Lower leg skin (tissue), 4 donors: ENCODE measurements around the gene RGMB. TPM values are rescaled to one million over a fixed set of nuclear protein-coding genes. Genes with fewer than 3 reads are reported as not detected.

Source experiments
- DNase-seq, 2 donors: peaks; one replicate each; pipeline ENCODE4 v3.0.0-alpha.2; 2019; ENCODE audit warnings: low spot score in 2 of 2
- H3K4me3 ChIP-seq: fragments of 200-600 bp; sonication (generic); 2 replicates; pipeline ENCODE4 v1.5.1; 2017; ENCODE audit warnings: mild to moderate bottlenecking, low read depth; ENCODE audit not compliant: poor library complexity, severe bottlenecking
- POLR2A ChIP-seq, 2 donors: fragments of 450-650 bp; IDR thresholded peaks; one replicate each; pipeline ENCODE4 v1.6.1; 2016 to 2017; ENCODE audit warnings: antibody characterized with exemption in 2 of 2, mild to moderate bottlenecking in 1 of 2, moderate library complexity in 1 of 2
- WGBS, 2 donors: methylation state at CpG; one replicate each; pipeline ENCODE4 v1.1.5; 2018; 5-methylcytosine and 5-hydroxymethylcytosine counted together
- intact Hi-C: fragments of 100-400 bp; cut with DNase I; formaldehyde crosslinking; loops from one replicate; pipeline ENCODE4 v1.15.0; 2023; ENCODE audit warnings: low total_unique reads
- total RNA-seq, 4 donors: library from RNA; depleted of rRNA; stranded (reverse); fragments of >200 nt; gene quantifications; one replicate each; pipeline ENCODE4 v1.1.0, GENCODE V29; 2016
- TF ChIP-seq, protein P1 (sequence below), 3 donors: fragments of 450-650 bp; IDR thresholded peaks; one replicate each; pipeline ENCODE4 v1.5.1; 2016; ENCODE audit warnings: antibody characterized with exemption in 3 of 3, mild to moderate bottlenecking in 3 of 3, moderate library complexity in 2 of 3

The RGMB gene
- total RNA-seq, 4 donors from 2014 or later, result 58.5 to 75.3 (median 69.6) TPM

- TF ChIP-seq POLR2A (IDR thresholded peaks at IDR 0.05), result no peak
- TF ChIP-seq, protein P1, sequence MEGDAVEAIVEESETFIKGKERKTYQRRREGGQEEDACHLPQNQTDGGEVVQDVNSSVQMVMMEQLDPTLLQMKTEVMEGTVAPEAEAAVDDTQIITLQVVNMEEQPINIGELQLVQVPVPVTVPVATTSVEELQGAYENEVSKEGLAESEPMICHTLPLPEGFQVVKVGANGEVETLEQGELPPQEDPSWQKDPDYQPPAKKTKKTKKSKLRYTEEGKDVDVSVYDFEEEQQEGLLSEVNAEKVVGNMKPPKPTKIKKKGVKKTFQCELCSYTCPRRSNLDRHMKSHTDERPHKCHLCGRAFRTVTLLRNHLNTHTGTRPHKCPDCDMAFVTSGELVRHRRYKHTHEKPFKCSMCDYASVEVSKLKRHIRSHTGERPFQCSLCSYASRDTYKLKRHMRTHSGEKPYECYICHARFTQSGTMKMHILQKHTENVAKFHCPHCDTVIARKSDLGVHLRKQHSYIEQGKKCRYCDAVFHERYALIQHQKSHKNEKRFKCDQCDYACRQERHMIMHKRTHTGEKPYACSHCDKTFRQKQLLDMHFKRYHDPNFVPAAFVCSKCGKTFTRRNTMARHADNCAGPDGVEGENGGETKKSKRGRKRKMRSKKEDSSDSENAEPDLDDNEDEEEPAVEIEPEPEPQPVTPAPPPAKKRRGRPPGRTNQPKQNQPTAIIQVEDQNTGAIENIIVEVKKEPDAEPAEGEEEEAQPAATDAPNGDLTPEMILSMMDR (IDR thresholded peaks at IDR 0.05), result no peak
- WGBS, 2 donors, result 76 to 83% methylated on average over 4 of the region's 4 CpGs
- no peak for DNase-seq
- intact Hi-C loops, result no loop called here
- no peak overlapping the region for H3K4me3 ChIP-seq
Observed at GRCh38 chr5:98753507-98753906, 20.0 kb upstream of the RGMB start.

- no peak overlapping the region for H3K4me3 ChIP-seq
- DNase-seq, result no peak
- 31 to 46% methylated on average over 3 of the region's 3 CpGs for WGBS, 2 donors
- intact Hi-C loops, result no loop called here
- TF ChIP-seq, protein P1 (IDR thresholded peaks at IDR 0.05), result no peak
- no peak for TF ChIP-seq POLR2A (IDR thresholded peaks at IDR 0.05)
Observed at GRCh38 chr5:98755406-98755805, 18.1 kb upstream of the RGMB start.

DNA sequence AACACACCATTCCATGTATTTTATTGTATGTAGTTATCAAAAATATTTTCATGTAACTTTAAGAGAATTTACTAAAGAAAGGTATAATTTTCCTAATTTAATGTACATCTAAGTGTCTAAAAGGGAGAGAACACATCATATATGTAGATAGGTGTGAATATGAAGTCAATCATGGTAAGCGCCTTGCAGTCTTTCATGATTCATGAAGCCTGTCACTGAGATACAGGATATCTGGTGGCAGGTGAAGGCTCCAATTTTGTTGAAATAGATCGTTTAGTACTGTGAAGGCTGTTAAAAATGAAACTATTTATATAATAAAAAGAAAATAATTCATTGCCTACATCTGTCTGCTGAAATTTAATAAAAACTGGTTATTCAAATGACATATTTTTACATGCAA lies 15.5 kb upstream of the RGMB start:
- 81 to 90% methylated on average over 2 of the region's 2 CpGs for WGBS, 2 donors
- TF ChIP-seq POLR2A (IDR thresholded peaks at IDR 0.05), result no peak
- intact Hi-C loops, result no loop called here
- DNase-seq, result no peak
- H3K4me3 ChIP-seq, result no peak overlapping the region

- TF ChIP-seq POLR2A (IDR thresholded peaks at IDR 0.05), result no peak
- TF ChIP-seq, protein P1 (IDR thresholded peaks at IDR 0.05), result no peak
- intact Hi-C loops, result no loop called here
- WGBS, 2 donors, result 93 to 94% methylated on average over 6 of the region's 6 CpGs
- H3K4me3 ChIP-seq, result no peak overlapping the region
- DNase-seq, result no peak
Observed at GRCh38 chr5:98763001-98763630, 10.3 kb upstream of the RGMB start.

GRCh38 chr5:98765815-98766214 lies 7.6 kb upstream of the RGMB start:
- TF ChIP-seq, protein P1 (IDR thresholded peaks at IDR 0.05), result no peak
- no peak for TF ChIP-seq POLR2A (IDR thresholded peaks at IDR 0.05)
- DNase-seq, result no peak
- no peak overlapping the region for H3K4me3 ChIP-seq
- WGBS, 2 donors, result 94 to 95% methylated on average over 4 of the region's 4 CpGs
- intact Hi-C loops, result no loop called here

DNA sequence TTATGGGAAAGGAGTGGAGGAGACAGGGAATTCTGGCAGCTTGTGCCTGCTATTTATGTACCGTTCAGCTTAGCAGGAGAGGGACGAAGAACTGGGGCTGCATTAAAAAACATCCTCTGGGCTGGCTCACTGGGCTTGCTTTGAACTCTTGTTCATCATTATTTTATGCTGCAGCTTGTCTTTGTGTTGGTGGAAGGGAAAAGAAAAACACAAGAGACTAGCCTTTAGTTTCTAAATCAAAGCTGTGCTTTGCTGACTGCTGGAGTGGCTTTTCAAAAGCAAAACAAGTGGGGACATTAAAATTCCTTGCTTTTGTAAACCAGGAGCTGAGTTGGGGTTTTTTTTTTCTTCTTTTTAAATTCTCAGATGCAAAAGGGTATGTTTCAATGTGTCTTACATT lies 5.9 kb upstream of the RGMB start:
- WGBS, 2 donors, result 64 to 72% methylated on average over 2 of the region's 2 CpGs
- no peak overlapping the region for H3K4me3 ChIP-seq
- TF ChIP-seq POLR2A (IDR thresholded peaks at IDR 0.05), result no peak
- no peak for DNase-seq
- intact Hi-C loops, result no loop called here
